CD4-positive, alpha-beta T cell treated with Interleukin-2 at 100 ng/mL for 4 hours (primary cell): ENCODE measurements around the gene UCMA.

Experiments used
- DNase-seq: peaks from one replicate; pipeline ENCODE4 v3.0.0-alpha.2; 2020; ENCODE audit warnings: low spot score

Gene UCMA

GRCh38 chr10:13187135-13187534, 47.0 kb downstream of the UCMA start:
- DNase-seq = no peak

DNA sequence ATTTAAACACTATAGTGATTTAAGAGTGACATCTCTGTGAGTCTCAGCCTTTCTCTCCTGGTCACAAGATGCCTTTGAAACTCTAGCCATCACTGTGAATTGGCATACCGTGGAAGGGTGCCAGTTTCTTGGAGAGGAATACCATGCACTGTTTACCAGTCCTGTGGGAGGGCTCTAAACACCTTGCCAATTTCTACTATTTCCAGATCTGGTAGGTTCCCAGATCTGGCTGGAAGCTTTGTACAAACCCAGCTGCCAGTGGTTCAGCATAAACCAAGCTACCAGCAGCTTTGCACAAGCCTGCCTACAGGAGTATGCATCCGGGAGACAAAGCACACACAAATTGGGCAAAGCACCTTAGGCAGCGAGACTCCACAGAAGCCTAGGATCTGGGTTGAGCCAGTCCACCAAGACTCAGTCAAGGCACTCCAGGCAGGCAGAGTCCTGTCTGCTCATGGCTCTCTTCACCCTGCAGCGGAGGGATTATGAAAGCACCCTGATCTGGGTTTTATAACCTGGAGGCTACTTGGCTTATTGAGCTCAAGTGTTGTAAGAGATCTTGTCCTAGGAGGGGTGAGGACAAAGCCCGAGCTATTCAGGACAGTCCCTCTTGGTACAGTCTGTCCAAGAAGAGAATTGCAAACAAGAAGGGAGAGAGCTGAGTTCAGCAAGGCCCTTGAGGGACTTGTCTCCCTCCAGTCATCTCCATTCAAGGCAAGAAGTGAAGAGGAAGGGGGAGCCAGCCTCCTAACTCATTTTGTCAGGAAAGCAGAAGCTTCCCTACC, 49.3 kb downstream of the UCMA start:
- no peak for DNase-seq

- no peak for DNase-seq
These were observed 49.9 kb downstream of the UCMA start for GRCh38 chr10:13184276-13184675.

GRCh38 chr10:13183625-13184024, 50.5 kb downstream of the UCMA start:
- no peak for DNase-seq

- DNase-seq = no peak
These were observed 51.8 kb downstream of the UCMA start for GRCh38 chr10:13182424-13182823.

DNA sequence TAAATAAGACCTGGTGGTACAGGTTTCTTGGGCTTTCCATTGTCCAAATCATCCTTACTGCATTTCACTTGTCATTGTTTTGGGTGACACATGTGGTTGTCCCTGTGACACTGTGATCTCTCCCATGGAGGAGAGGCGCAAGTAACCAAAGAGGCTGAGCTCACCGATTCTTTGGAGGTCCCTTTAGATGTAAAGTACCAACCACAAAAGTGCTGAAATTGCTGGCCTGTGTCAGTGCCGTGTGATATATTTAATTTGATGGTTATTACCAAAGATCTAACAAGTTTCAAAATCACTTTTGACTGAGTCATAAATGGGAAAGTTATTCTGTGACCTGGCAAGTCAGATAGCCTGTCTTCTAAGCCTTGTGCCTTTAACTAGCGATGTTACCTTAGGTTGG, 53.4 kb downstream of the UCMA start:
- DNase-seq = no peak

GRCh38 chr10:13173616-13174015, 60.6 kb downstream of the UCMA start:
- no peak for DNase-seq
